Measurements from ENCODE around the gene PARP2.
"Not testable (repeated sequence)": the region's sequence is repeated elsewhere in the genome, so short reads cannot be mapped to it uniquely, and the experiment has no call there.

The PARP2 gene
- 10.6 to 25.4 (median 15.2) reads per million in 4 donors for total RNA-seq

GRCh38 chr14:20343092-20343861, at the start of gene PARP2:
TSS of gene PARP2 (plus strand) at chr14:20343635. CDS start at chr14:20343642, 7 bp downstream.
- peak; percentile 85 to 97 (median 87) for DNase-seq

GRCh38 chr14:20294636-20295035, 48.8 kb upstream of the PARP2 start:
- no peak for DNase-seq

GRCh38 chr14:20295067-20295466, 48.4 kb upstream of the PARP2 start:
- DNase-seq = no peak

- DNase-seq = peak in 1 of 5 donors; percentile 10
Observed at GRCh38 chr14:20302042-20302755, 41.2 kb upstream of the PARP2 start.

- peak; percentile 71 to 88 (median 78) for DNase-seq
Observed at GRCh38 chr14:20305265-20306078, 38.0 kb upstream of the PARP2 start, which contains the start of gene TTC5. TSS of gene TTC5 (minus strand) at chr14:20305951. CDS start at chr14:20305937, 14 bp downstream.

GRCh38 chr14:20306079-20306423, 37.4 kb upstream of the PARP2 start:
- DNase-seq = no peak

- no peak for DNase-seq
Observed at GRCh38 chr14:20314026-20314425, 29.4 kb upstream of the PARP2 start.

GRCh38 chr14:20317720-20318119, 25.7 kb upstream of the PARP2 start:
- no peak for DNase-seq

GRCh38 chr14:20327005-20327869, 16.2 kb upstream of the PARP2 start:
- peak in 3 of 5 donors; percentile 24 to 66 (median 32) for DNase-seq

- no peak for DNase-seq
Observed at GRCh38 chr14:20328705-20329104, 14.7 kb upstream of the PARP2 start.

GRCh38 chr14:20329355-20329754, 14.1 kb upstream of the PARP2 start:
- no peak for DNase-seq

GRCh38 chr14:20331053-20331613, 12.3 kb upstream of the PARP2 start:
- no peak for DNase-seq

- no peak for DNase-seq
Observed at GRCh38 chr14:20332431-20332787, 11.0 kb upstream of the PARP2 start.

GRCh38 chr14:20332788-20333493, 10.5 kb upstream of the PARP2 start, which contains the start of gene CCNB1IP1:
TSS of gene CCNB1IP1 (minus strand) at chr14:20333279. CDS start at chr14:20316523, 16,756 bp downstream.
- peak in 4 of 5 donors; percentile 36 to 82 (median 50) for DNase-seq

GRCh38 chr14:20333494-20333841, 10.0 kb upstream of the PARP2 start:
- DNase-seq = no peak

- DNase-seq = no peak
Observed at GRCh38 chr14:20334017-20334416, 9.4 kb upstream of the PARP2 start.

GRCh38 chr14:20341032-20341431, 2.4 kb upstream of the PARP2 start:
- DNase-seq = not testable (repeated sequence)

GRCh38 chr14:20341646-20342045, 1.8 kb upstream of the PARP2 start:
- DNase-seq = no peak

- no peak for DNase-seq
Observed at GRCh38 chr14:20343862-20344220, 406 bp downstream of the PARP2 start.

- DNase-seq = no peak
Observed at GRCh38 chr14:20345366-20345765, 1.9 kb downstream of the PARP2 start.

- DNase-seq = no peak
Observed at GRCh38 chr14:20346713-20347112, 3.3 kb downstream of the PARP2 start.
